ENCODE measurements around the gene ATAD3C.

- TF ChIP-seq CTCF (IDR thresholded peaks at IDR 0.05) (no peak), EP300 (IDR thresholded peaks at IDR 0.05) (no peak)
Observed at GRCh38 chr1:1477206-1477605, 27.7 kb downstream of the ATAD3C start.
